ENCODE results near the gene NT5DC3.
"Not testable (repeated sequence)": the region's sequence is repeated elsewhere in the genome, so short reads cannot be mapped to it uniquely, and the experiment has no call there.

NT5DC3 gene

GRCh38 chr12:103812789-103813188, 28.2 kb downstream of the NT5DC3 start:
- Histone ChIP-seq H3K27ac (ENCODE audit: insufficient read depth, low read length, poor library complexity, severe bottlenecking) (no peak overlapping the region), H3K9me3 (ENCODE audit: control insufficient read depth, low read length) (no peaks in the 10 kb centered on the region), H3K4me1 (ENCODE audit: control insufficient read depth, insufficient read depth, low read length, poor library complexity, severe bottlenecking) (no peaks in the 10 kb centered on the region), H3K36me3 (ENCODE audit: control insufficient read depth, insufficient read depth, low read length) (no peaks in the 10 kb centered on the region), H3K27me3 (replicated peaks; ENCODE audit: control insufficient read depth, insufficient read depth, low read length, poor library complexity, severe bottlenecking) (no peaks in the 10 kb centered on the region), H3K4me3 (ENCODE audit: insufficient read depth, low read depth, low read length, poor library complexity, severe bottlenecking) (no peak overlapping the region)
- DNase-seq, result no peak

- DNase-seq, result no peak
- Histone ChIP-seq H3K4me1 (ENCODE audit: control insufficient read depth, insufficient read depth, low read length, poor library complexity, severe bottlenecking) (no peaks in the 10 kb centered on the region), H3K4me3 (ENCODE audit: insufficient read depth, low read depth, low read length, poor library complexity, severe bottlenecking) (no peak overlapping the region), H3K27me3 (replicated peaks; ENCODE audit: control insufficient read depth, insufficient read depth, low read length, poor library complexity, severe bottlenecking) (no peaks in the 10 kb centered on the region), H3K9me3 (ENCODE audit: control insufficient read depth, low read length) (no peaks in the 10 kb centered on the region), H3K36me3 (ENCODE audit: control insufficient read depth, insufficient read depth, low read length) (no peaks in the 10 kb centered on the region), H3K27ac (ENCODE audit: insufficient read depth, low read length, poor library complexity, severe bottlenecking) (no peak overlapping the region)
Observed at GRCh38 chr12:103811791-103812190, 29.2 kb downstream of the NT5DC3 start.

GRCh38 chr12:103810111-103810510, 30.9 kb downstream of the NT5DC3 start:
- Histone ChIP-seq H3K27ac (ENCODE audit: insufficient read depth, low read length, poor library complexity, severe bottlenecking) (no peak overlapping the region), H3K36me3 (ENCODE audit: control insufficient read depth, insufficient read depth, low read length) (no peaks in the 10 kb centered on the region), H3K4me1 (ENCODE audit: control insufficient read depth, insufficient read depth, low read length, poor library complexity, severe bottlenecking) (no peaks in the 10 kb centered on the region), H3K27me3 (replicated peaks; ENCODE audit: control insufficient read depth, insufficient read depth, low read length, poor library complexity, severe bottlenecking) (no peaks in the 10 kb centered on the region), H3K4me3 (ENCODE audit: insufficient read depth, low read depth, low read length, poor library complexity, severe bottlenecking) (no peak overlapping the region), H3K9me3 (ENCODE audit: control insufficient read depth, low read length) (no peaks in the 10 kb centered on the region)
- no peak for DNase-seq

- not testable (repeated sequence) for H3K4me1 ChIP-seq (ENCODE audit: control insufficient read depth, insufficient read depth, low read length, poor library complexity, severe bottlenecking); H3K36me3 ChIP-seq (ENCODE audit: control insufficient read depth, insufficient read depth, low read length); H3K4me3 ChIP-seq (ENCODE audit: insufficient read depth, low read depth, low read length, poor library complexity, severe bottlenecking); H3K27ac ChIP-seq (ENCODE audit: insufficient read depth, low read length, poor library complexity, severe bottlenecking); DNase-seq; H3K9me3 ChIP-seq (ENCODE audit: control insufficient read depth, low read length); H3K27me3 ChIP-seq (replicated peaks; ENCODE audit: control insufficient read depth, insufficient read depth, low read length, poor library complexity, severe bottlenecking)
Observed at GRCh38 chr12:103809639-103810038, 31.4 kb downstream of the NT5DC3 start.

DNA sequence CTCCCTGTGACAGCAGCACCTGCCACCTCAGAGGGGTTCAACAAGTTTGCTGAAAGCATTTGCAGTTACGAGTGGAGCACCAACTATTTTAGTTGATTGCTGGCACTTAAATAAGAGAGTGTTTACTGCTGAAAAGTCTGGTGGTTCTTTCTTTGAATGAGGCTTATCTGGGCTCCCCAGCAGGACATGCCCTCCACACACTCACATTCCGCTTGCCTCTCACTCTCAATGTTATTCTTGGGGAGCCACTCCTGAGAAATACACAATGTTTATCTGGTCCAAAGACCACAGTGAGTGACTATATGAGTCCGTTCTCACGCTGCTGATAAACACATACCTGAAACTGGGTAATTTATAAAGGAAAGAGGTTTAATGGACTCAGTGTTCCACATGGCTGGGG, 31.9 kb downstream of the NT5DC3 start:
- Histone ChIP-seq H3K9me3 (ENCODE audit: control insufficient read depth, low read length) (no peaks in the 10 kb centered on the region), H3K4me1 (ENCODE audit: control insufficient read depth, insufficient read depth, low read length, poor library complexity, severe bottlenecking) (no peaks in the 10 kb centered on the region), H3K4me3 (ENCODE audit: insufficient read depth, low read depth, low read length, poor library complexity, severe bottlenecking) (no peak overlapping the region), H3K27me3 (replicated peaks; ENCODE audit: control insufficient read depth, insufficient read depth, low read length, poor library complexity, severe bottlenecking) (no peaks in the 10 kb centered on the region), H3K36me3 (ENCODE audit: control insufficient read depth, insufficient read depth, low read length) (no peaks in the 10 kb centered on the region), H3K27ac (ENCODE audit: insufficient read depth, low read length, poor library complexity, severe bottlenecking) (no peak overlapping the region)
- no peak for DNase-seq

GRCh38 chr12:103808239-103808880, 32.7 kb downstream of the NT5DC3 start:
- no peak overlapping the region for H3K4me3 ChIP-seq (ENCODE audit: insufficient read depth, low read depth, low read length, poor library complexity, severe bottlenecking)
- no peaks in the 10 kb centered on the region for H3K27me3 ChIP-seq (replicated peaks; ENCODE audit: control insufficient read depth, insufficient read depth, low read length, poor library complexity, severe bottlenecking)
- DNase-seq, result no peak
- no peak overlapping the region for H3K27ac ChIP-seq (ENCODE audit: insufficient read depth, low read length, poor library complexity, severe bottlenecking)
- no peaks in the 10 kb centered on the region for H3K9me3 ChIP-seq (ENCODE audit: control insufficient read depth, low read length)
- H3K36me3 ChIP-seq (ENCODE audit: control insufficient read depth, insufficient read depth, low read length), result no peaks in the 10 kb centered on the region
- H3K4me1 ChIP-seq (ENCODE audit: control insufficient read depth, insufficient read depth, low read length, poor library complexity, severe bottlenecking), result no peaks in the 10 kb centered on the region

DNA sequence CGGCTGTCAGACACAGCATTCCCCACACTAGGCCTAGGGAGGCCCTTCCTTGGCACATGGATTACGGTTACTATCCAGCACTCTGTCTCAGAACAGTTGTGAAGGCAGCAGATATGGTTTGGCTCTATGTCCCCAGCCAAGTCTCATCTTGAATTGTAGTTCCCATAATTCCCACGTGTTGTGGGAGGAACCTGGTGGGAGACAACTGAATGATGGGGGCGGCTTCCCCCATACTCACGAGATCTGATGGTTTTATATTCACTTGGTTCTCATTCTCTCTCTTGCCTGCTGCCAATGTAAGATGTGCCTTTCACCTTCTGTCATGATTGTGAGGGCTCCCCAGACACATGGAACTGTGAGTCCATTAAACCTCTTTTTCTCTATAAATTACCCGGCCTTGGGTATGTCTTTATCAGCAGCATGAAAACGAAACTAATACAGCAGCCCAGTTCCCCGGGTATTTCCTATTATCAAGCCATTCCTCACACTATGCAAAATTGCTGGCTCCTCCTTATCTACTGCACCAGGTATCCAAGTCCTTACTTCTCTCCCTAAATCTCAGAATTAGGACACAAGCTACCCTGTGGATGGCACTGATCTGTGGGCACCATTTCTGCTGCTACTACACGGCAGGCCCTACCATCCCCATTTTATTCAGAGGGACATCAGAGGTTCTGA, 33.3 kb downstream of the NT5DC3 start:
- H3K36me3 ChIP-seq (ENCODE audit: control insufficient read depth, insufficient read depth, low read length), result no peaks in the 10 kb centered on the region
- no peak overlapping the region for H3K27ac ChIP-seq (ENCODE audit: insufficient read depth, low read length, poor library complexity, severe bottlenecking)
- H3K9me3 ChIP-seq (ENCODE audit: control insufficient read depth, low read length), result no peaks in the 10 kb centered on the region
- H3K4me3 ChIP-seq (ENCODE audit: insufficient read depth, low read depth, low read length, poor library complexity, severe bottlenecking), result no peak overlapping the region
- no peaks in the 10 kb centered on the region for H3K4me1 ChIP-seq (ENCODE audit: control insufficient read depth, insufficient read depth, low read length, poor library complexity, severe bottlenecking)
- no peaks in the 10 kb centered on the region for H3K27me3 ChIP-seq (replicated peaks; ENCODE audit: control insufficient read depth, insufficient read depth, low read length, poor library complexity, severe bottlenecking)
- DNase-seq, result no peak

DNA sequence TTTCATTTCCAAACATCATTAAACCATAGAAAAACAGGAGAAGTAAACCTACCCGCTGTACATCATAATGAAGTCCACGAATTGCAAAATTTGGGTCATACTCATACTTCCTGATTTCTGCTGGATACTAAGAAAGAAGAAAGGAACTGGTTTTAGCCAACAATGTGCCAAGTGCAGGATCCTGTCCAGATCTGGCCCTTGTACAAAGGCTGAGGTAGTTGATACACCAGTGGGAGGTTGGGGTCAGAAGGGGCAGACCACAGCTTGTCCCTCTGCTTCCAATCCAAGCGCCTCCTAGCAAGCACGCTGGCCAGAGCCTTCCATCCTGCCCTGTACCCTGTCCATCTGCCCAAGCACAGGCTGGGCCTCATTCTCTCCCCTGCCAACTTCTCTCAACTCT, 34.2 kb downstream of the NT5DC3 start:
- no peak overlapping the region for H3K4me3 ChIP-seq (ENCODE audit: insufficient read depth, low read depth, low read length, poor library complexity, severe bottlenecking)
- no peak for DNase-seq
- no peaks in the 10 kb centered on the region for H3K9me3 ChIP-seq (ENCODE audit: control insufficient read depth, low read length)
- H3K4me1 ChIP-seq (ENCODE audit: control insufficient read depth, insufficient read depth, low read length, poor library complexity, severe bottlenecking), result no peaks in the 10 kb centered on the region
- no peaks in the 10 kb centered on the region for H3K36me3 ChIP-seq (ENCODE audit: control insufficient read depth, insufficient read depth, low read length)
- no peaks in the 10 kb centered on the region for H3K27me3 ChIP-seq (replicated peaks; ENCODE audit: control insufficient read depth, insufficient read depth, low read length, poor library complexity, severe bottlenecking)
- no peak overlapping the region for H3K27ac ChIP-seq (ENCODE audit: insufficient read depth, low read length, poor library complexity, severe bottlenecking)

DNA sequence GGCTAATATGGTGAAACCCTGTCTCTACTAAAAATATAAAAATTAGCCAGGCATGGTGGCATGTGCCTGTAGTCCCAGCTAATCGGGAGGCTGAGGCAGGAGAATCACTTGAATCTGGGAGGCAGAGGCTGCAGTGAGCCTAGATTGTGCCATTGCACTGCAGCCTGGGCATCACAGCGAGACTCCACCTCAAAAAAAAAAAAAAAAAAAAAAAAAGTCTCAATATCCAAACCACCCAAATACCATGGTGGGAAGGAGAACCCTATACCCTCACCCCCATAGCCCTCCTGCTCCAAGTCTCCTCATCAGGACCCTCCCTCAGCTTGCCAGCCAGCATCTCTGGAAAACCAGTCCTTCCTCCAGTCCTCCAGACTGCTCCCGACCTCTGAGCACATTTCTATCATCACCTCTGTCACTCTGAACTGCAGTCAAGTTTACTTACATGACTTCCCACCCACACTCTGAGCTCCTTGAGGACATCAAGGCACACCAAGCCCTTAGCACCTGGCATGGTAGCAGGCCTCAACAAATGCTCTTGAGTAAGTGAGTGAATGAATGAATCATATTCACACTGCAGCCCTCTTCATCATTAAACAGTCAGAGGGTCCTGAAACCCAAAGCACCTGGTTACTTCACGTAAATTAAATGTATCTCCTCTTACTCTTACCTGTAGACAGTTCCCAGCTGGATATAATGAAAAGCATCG, 35.2 kb downstream of the NT5DC3 start:
- DNase-seq, result no peak
- Histone ChIP-seq H3K27me3 (replicated peaks; ENCODE audit: control insufficient read depth, insufficient read depth, low read length, poor library complexity, severe bottlenecking) (no peaks in the 10 kb centered on the region), H3K27ac (ENCODE audit: insufficient read depth, low read length, poor library complexity, severe bottlenecking) (no peak overlapping the region), H3K9me3 (ENCODE audit: control insufficient read depth, low read length) (no peaks in the 10 kb centered on the region), H3K36me3 (ENCODE audit: control insufficient read depth, insufficient read depth, low read length) (no peaks in the 10 kb centered on the region), H3K4me1 (ENCODE audit: control insufficient read depth, insufficient read depth, low read length, poor library complexity, severe bottlenecking) (no peaks in the 10 kb centered on the region), H3K4me3 (ENCODE audit: insufficient read depth, low read depth, low read length, poor library complexity, severe bottlenecking) (no peak overlapping the region)

GRCh38 chr12:103803847-103804246, 37.2 kb downstream of the NT5DC3 start:
- no peak for DNase-seq
- Histone ChIP-seq H3K4me3 (ENCODE audit: insufficient read depth, low read depth, low read length, poor library complexity, severe bottlenecking) (no peak overlapping the region), H3K4me1 (ENCODE audit: control insufficient read depth, insufficient read depth, low read length, poor library complexity, severe bottlenecking) (no peaks in the 10 kb centered on the region), H3K27me3 (replicated peaks; ENCODE audit: control insufficient read depth, insufficient read depth, low read length, poor library complexity, severe bottlenecking) (no peaks in the 10 kb centered on the region), H3K27ac (ENCODE audit: insufficient read depth, low read length, poor library complexity, severe bottlenecking) (no peak overlapping the region), H3K36me3 (ENCODE audit: control insufficient read depth, insufficient read depth, low read length) (no peaks in the 10 kb centered on the region), H3K9me3 (ENCODE audit: control insufficient read depth, low read length) (no peaks in the 10 kb centered on the region)

Data from effector memory CD4-positive, alpha-beta T cell (primary cell).